C4-2B (cell line): ENCODE data around the gene TMPRSS2.

Source experiments
- H3K27ac ChIP-seq: fragments of 450-650 bp; 2 replicates; pipeline ENCODE4 v1.5.1; 2017
- CTCF ChIP-seq: fragments of 450-650 bp; conservative IDR thresholded peaks from 2 replicates; pipeline ENCODE4 v1.5.1; 2017; ENCODE audit warnings: mild to moderate bottlenecking
- ZFX ChIP-seq: fragments of 450-650 bp; IDR thresholded peaks from 2 replicates; pipeline ENCODE4 v1.6.1; 2017

The TMPRSS2 gene

GRCh38 chr21:41542727-41543126, 34.8 kb upstream of the TMPRSS2 start:
- no peak overlapping the region for H3K27ac ChIP-seq
- TF ChIP-seq ZFX: no peak
- no peak for TF ChIP-seq CTCF

GRCh38 chr21:41537356-41537755, 29.4 kb upstream of the TMPRSS2 start:
- H3K27ac ChIP-seq: peak overlapping the region; percentile 94
- no peak for TF ChIP-seq ZFX
- no peak for TF ChIP-seq CTCF

- TF ChIP-seq ZFX (no peak), CTCF (no peak)
- H3K27ac ChIP-seq: peak overlapping the region; percentile 94
These were observed 28.8 kb upstream of the TMPRSS2 start for GRCh38 chr21:41536827-41537103.

GRCh38 chr21:41536076-41536826, 28.3 kb upstream of the TMPRSS2 start:
- no peak for TF ChIP-seq ZFX
- no peak for TF ChIP-seq CTCF
- H3K27ac ChIP-seq: peak overlapping the region; percentile 94

- peak overlapping the region; percentile 96 for H3K27ac ChIP-seq
- no peak for TF ChIP-seq ZFX
- TF ChIP-seq CTCF: no peak
These were observed 22.4 kb upstream of the TMPRSS2 start for GRCh38 chr21:41530366-41530765.

- no peak for TF ChIP-seq ZFX
- TF ChIP-seq CTCF: no peak
- peak overlapping the region; percentile 96 for H3K27ac ChIP-seq
These were observed 21.8 kb upstream of the TMPRSS2 start for GRCh38 chr21:41529769-41530168.

GRCh38 chr21:41526478-41527087, 18.6 kb upstream of the TMPRSS2 start:
- H3K27ac ChIP-seq: peak overlapping the region; percentile 91
- no peak for TF ChIP-seq CTCF
- TF ChIP-seq ZFX: no peak
